B cell (primary cell): ENCODE results near the gene MUC20. TPM values are rescaled to one million over a fixed set of nuclear protein-coding genes. Genes with fewer than 3 reads are reported as not detected.

Source experiments
- ATAC-seq: fragments of 200-7000 bp; cut with Tn5 transposase; one replicate; pipeline ENCODE4 v1.10.0; 2021; ENCODE audit warnings: low read depth, mild to moderate bottlenecking, moderate number of reproducible peaks, moderate library complexity
- CTCF ChIA-PET: fragments of 350-600 bp; sonication (Branson Sonifier 250); formaldehyde crosslinking; loops from one replicate; lab custom pipeline; 2021; ENCODE audit warnings: antibody characterized with exemption, inconsistent platforms; lab: Charles Lee
- POLR2A ChIA-PET: fragments of 350-600 bp; sonication (Branson Sonifier 250); formaldehyde crosslinking; loops from one replicate; lab custom pipeline; 2021; ENCODE audit warnings: antibody characterized with exemption; lab: Charles Lee
- DNase-seq: peaks from one replicate; pipeline ENCODE4 v3.0.0; 2013
- H2AFZ ChIP-seq: 2 replicates; pipeline ENCODE4 v1.6.1; 2012; ENCODE audit warnings: mild to moderate bottlenecking, low read depth, low read length; ENCODE audit not compliant: insufficient read depth, poor library complexity, severe bottlenecking
- H3K27ac ChIP-seq, 2 donors: 1 replicate in 1 of 2; 2 replicates in 1 of 2; pipeline ENCODE4 v1.5.1; 2012 to 2013; ENCODE audit warnings: low read length in 2 of 2, mild to moderate bottlenecking in 2 of 2, moderate library complexity in 1 of 2
- H3K27me3 ChIP-seq, 4 experiments: fragments of 200-600 bp in 1 of 4; sonication (generic) in 1 of 4; replicated peaks in 1 of 4; 1 replicate in 2 of 4; 2 replicates in 2 of 4; pipeline versions ENCODE4 v1.6.1 to v1.7.0; 2013 to 2016; ENCODE audit warnings: low read length in 3 of 4, mild to moderate bottlenecking in 2 of 4, mixed read lengths in 1 of 4, moderate library complexity in 1 of 4; ENCODE audit not compliant: insufficient read depth in 4 of 4, control insufficient read depth in 3 of 4; ENCODE audit errors: control extremely low read depth in 1 of 4
- H3K36me3 ChIP-seq, 2 experiments: replicated peaks in 1 of 2; 1 replicate in 1 of 2; 2 replicates in 1 of 2; pipeline versions ENCODE4 v1.6.1 to v1.7.1; 2013; ENCODE audit warnings: low read length in 1 of 2; ENCODE audit not compliant: insufficient read depth in 2 of 2, control insufficient read depth in 1 of 2; ENCODE audit errors: control extremely low read depth in 1 of 2, extremely low read depth in 1 of 2
- H3K4me1 ChIP-seq, 2 donors: fragments of 200-600 bp in 1 of 2; sonication (generic) in 1 of 2; 1 replicate in 1 of 2; 2 replicates in 1 of 2; pipeline versions ENCODE4 v1.5.1 to v1.6.1; 2013 to 2017; ENCODE audit warnings: low read length in 2 of 2; ENCODE audit not compliant: control insufficient read depth in 2 of 2, insufficient read depth in 2 of 2
- H3K4me2 ChIP-seq: replicated peaks from 2 replicates; pipeline ENCODE3; 2012; ENCODE audit warnings: mild to moderate bottlenecking, low read depth, low read length; ENCODE audit not compliant: poor library complexity, severe bottlenecking
- H3K4me3 ChIP-seq, 5 experiments: fragments of 200-600 bp in 1 of 5; sonication (generic) in 1 of 5; 1 replicate in 3 of 5; 2 replicates in 2 of 5; pipeline versions ENCODE4 v1.5.1 to v1.7.0; 2011 to 2016; ENCODE audit warnings: low read length in 4 of 5, mild to moderate bottlenecking in 4 of 5, low read depth in 2 of 5, control low read depth in 1 of 5, moderate library complexity in 1 of 5; ENCODE audit not compliant: insufficient read depth in 1 of 5; ENCODE audit errors: control extremely low read depth in 1 of 5, extremely low read depth in 1 of 5
- H3K79me2 ChIP-seq: fragments of 200-600 bp; sonication (generic); one replicate; pipeline ENCODE4 v1.6.0; 2016; ENCODE audit warnings: low read length; ENCODE audit not compliant: control insufficient read depth, insufficient read depth
- H3K9ac ChIP-seq: fragments of 200-600 bp; sonication (generic); 2 replicates; pipeline ENCODE4 v1.6.1; 2017; ENCODE audit warnings: mild to moderate bottlenecking, low read length, moderate library complexity
- H3K9me3 ChIP-seq, 3 donors: one replicate each; pipeline versions ENCODE4 v1.6.1 to v1.7.1; 2013; ENCODE audit warnings: low read length in 2 of 3; ENCODE audit not compliant: control insufficient read depth in 2 of 3, insufficient read depth in 1 of 3; ENCODE audit errors: control extremely low read depth in 1 of 3
- H4K20me1 ChIP-seq: 2 replicates; pipeline ENCODE4 v1.6.0; 2012; ENCODE audit warnings: mild to moderate bottlenecking, low read length; ENCODE audit not compliant: insufficient read depth, control insufficient read depth, poor library complexity, severe bottlenecking
- H3K27ac Mint-ChIP-seq: one replicate; pipeline ENCODE4 v1.8.0; 2021; ENCODE audit warnings: mixed read lengths
- H3K27me3 Mint-ChIP-seq: one replicate; pipeline ENCODE4 v1.8.0; 2021; ENCODE audit warnings: mixed read lengths
- H3K4me1 Mint-ChIP-seq: one replicate; pipeline ENCODE4 v1.8.0; 2021; ENCODE audit warnings: mixed read lengths
- H3K4me3 Mint-ChIP-seq: one replicate; pipeline ENCODE4 v1.8.0; 2021; ENCODE audit warnings: mixed read lengths
- H3K9me3 Mint-ChIP-seq: one replicate; pipeline ENCODE4 v1.8.0; 2022; ENCODE audit warnings: mixed read lengths; ENCODE audit not compliant: insufficient read depth
- EZH2 ChIP-seq: IDR thresholded peaks from 2 replicates; pipeline ENCODE4 v1.6.1; 2012; ENCODE audit warnings: borderline replicate concordance, low read depth, mild to moderate bottlenecking, moderate library complexity, low read length; ENCODE audit not compliant: insufficient read depth, poor library complexity, severe bottlenecking
- WGBS: methylation state at CpG from one replicate; pipeline ENCODE4 v1.1.5; 2013; ENCODE audit warnings: missing lambda C conversion rate; ENCODE audit not compliant: insufficient coverage; 5-methylcytosine and 5-hydroxymethylcytosine counted together
- intact Hi-C: fragments of 100-400 bp; cut with micrococcal nuclease; formaldehyde crosslinking; loops from one replicate; pipeline ENCODE4 v1.10.0; 2022
- polyA plus RNA-seq: library from polyadenylated mRNA; depleted of rRNA; stranded (reverse); fragments of >200 nt; gene quantifications from 2 replicates; pipeline ENCODE4 v1.2.3, GENCODE V29; 2012
- total RNA-seq, 2 donors: library from RNA; stranded (reverse); fragments of 120-200 nt in 1 of 2; gene quantifications; 1 replicate in 1 of 2; 2 replicates in 1 of 2; pipeline versions ENCODE4 v1.2.3 to v1.2.4, GENCODE V29; 2013 to 2022
- TF ChIP-seq, protein P1 (sequence below): fragments of 200-600 bp; IDR thresholded peaks from one replicate; pipeline ENCODE4 v1.8.0; 2022; ENCODE audit warnings: antibody characterized with exemption, mild to moderate bottlenecking

The MUC20 gene
- total and polyA plus RNA-seq, 2 donors (not counting 1 experiment from before 2014, with no cell fraction given): 11.0 to 15.6 TPM

DNA sequence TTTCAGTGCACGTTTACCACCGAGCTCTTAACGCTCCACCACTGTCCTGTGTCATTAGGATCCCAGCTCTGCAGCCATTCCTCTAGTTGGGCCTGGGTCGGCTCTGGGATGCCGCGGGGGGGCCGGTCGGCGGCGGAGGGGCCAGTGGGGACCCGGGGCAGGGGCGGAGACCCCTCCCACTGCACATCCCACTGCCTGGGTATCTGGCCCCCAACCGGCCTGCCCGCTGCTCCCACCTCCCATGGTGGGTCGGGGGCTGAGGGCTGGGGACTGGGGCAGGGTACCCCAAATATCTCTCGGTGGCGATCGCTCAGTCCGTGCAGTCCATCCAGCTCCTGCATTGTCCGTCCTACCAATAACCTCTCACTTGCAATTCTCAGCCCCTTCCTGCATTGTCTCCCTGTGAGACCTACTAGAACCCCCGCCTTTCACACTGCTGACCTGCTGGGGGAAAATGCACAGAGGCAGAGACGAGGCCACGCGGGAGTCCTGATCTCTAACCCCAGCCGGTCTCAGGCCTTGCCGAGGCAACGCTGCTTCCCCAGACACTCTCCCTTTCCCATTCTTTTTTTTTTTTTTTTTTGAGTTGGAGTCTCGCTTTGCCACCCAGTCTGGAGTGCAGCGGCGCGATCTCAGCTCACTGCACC, 24.0 kb upstream of the MUC20 start:
- peaks cover 7% of the 10 kb centered on the region for H3K4me1 Mint-ChIP-seq
- ATAC-seq (no peak), DNase-seq (no peak)
- Histone ChIP-seq H4K20me1 (no peaks in the 10 kb centered on the region), H2AFZ (no peak overlapping the region), H3K27ac (no peak overlapping the region), H3K27me3 (no peaks in the 10 kb centered on the region), H3K4me1 (no peaks in the 10 kb centered on the region), H3K4me3 (no peak overlapping the region), H3K79me2 (no peaks in the 10 kb centered on the region), H3K9me3 (no peaks in the 10 kb centered on the region), H3K4me2 (no peak overlapping the region), H3K36me3 (peaks cover 3 to 35% of the 10 kb centered on the region in 2 experiments), H3K9ac (no peak overlapping the region)
- 91% methylated on average over 27 of the region's 31 CpGs for WGBS
- H3K27ac Mint-ChIP-seq: no peak overlapping the region
- H3K27me3 Mint-ChIP-seq: no peaks in the 10 kb centered on the region
- TF ChIP-seq, protein P1, sequence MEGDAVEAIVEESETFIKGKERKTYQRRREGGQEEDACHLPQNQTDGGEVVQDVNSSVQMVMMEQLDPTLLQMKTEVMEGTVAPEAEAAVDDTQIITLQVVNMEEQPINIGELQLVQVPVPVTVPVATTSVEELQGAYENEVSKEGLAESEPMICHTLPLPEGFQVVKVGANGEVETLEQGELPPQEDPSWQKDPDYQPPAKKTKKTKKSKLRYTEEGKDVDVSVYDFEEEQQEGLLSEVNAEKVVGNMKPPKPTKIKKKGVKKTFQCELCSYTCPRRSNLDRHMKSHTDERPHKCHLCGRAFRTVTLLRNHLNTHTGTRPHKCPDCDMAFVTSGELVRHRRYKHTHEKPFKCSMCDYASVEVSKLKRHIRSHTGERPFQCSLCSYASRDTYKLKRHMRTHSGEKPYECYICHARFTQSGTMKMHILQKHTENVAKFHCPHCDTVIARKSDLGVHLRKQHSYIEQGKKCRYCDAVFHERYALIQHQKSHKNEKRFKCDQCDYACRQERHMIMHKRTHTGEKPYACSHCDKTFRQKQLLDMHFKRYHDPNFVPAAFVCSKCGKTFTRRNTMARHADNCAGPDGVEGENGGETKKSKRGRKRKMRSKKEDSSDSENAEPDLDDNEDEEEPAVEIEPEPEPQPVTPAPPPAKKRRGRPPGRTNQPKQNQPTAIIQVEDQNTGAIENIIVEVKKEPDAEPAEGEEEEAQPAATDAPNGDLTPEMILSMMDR: no peak
- CTCF ChIA-PET: no interaction called here
- POLR2A ChIA-PET: no interaction called here
- intact Hi-C loops: no loop called here
- no peaks in the 10 kb centered on the region for H3K9me3 Mint-ChIP-seq
- H3K4me3 Mint-ChIP-seq: no peak overlapping the region

DNA sequence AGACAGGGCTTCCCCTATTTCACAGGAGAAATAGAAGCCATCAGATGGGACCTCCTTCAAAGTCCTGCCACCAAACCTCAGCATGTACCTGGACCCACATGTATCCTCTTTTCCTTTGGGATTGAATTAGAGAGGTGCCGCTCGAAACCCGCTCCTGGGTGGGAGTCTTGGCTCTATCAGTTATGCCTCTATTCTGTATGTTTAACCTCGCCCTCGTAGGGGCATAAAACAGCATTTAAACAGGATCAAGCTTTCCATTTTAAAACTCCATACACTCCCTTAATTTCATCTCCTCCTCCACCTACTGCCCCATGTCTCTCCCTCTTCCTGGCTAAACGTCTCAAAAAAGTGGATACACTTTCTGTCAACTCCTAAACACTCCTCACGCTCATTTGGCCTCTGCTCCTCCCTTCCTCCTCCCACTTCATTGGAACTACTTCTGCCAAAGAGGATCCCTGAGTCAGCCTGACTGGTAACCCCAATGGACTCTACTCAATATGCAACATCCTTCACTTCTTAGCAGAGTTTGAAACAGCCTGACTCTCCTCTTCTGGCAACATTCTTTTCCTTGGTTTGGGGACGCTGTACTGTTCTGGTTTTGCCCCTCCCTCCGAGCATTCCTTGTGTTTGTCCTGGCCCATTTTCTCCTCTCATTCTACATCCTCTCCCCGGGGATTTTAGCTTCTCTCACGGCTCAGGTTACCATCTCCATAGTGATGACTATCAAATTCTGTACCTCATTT, 23.0 kb upstream of the MUC20 start:
- Mint-ChIP-seq H3K4me3 (no peak overlapping the region), H3K27me3 (no peaks in the 10 kb centered on the region), H3K27ac (no peak overlapping the region), H3K9me3 (no peaks in the 10 kb centered on the region), H3K4me1 (peaks cover 7% of the 10 kb centered on the region)
- H3K9me3 ChIP-seq: no peaks in the 10 kb centered on the region
- no peak overlapping the region for H3K4me2 ChIP-seq
- no peaks in the 10 kb centered on the region for H3K79me2 ChIP-seq
- no peak overlapping the region for H3K4me3 ChIP-seq
- TF ChIP-seq EZH2: no peak
- TF ChIP-seq, protein P1: no peak
- DNase-seq (no peak), ATAC-seq (no peak)
- H4K20me1 ChIP-seq: no peaks in the 10 kb centered on the region
- POLR2A ChIA-PET: no interaction called here
- no peaks in the 10 kb centered on the region for H3K27me3 ChIP-seq
- no peak overlapping the region for H2AFZ ChIP-seq
- peaks cover 1 to 27% of the 10 kb centered on the region in 2 experiments for H3K36me3 ChIP-seq
- H3K27ac ChIP-seq: no peak overlapping the region
- H3K9ac ChIP-seq: no peak overlapping the region
- 83% methylated on average over 11 of the region's 11 CpGs for WGBS
- CTCF ChIA-PET: no interaction called here
- no peaks in the 10 kb centered on the region for H3K4me1 ChIP-seq
- intact Hi-C loops: no loop called here
